Measurements from ENCODE around the gene ESAM.

ESAM gene

DNA sequence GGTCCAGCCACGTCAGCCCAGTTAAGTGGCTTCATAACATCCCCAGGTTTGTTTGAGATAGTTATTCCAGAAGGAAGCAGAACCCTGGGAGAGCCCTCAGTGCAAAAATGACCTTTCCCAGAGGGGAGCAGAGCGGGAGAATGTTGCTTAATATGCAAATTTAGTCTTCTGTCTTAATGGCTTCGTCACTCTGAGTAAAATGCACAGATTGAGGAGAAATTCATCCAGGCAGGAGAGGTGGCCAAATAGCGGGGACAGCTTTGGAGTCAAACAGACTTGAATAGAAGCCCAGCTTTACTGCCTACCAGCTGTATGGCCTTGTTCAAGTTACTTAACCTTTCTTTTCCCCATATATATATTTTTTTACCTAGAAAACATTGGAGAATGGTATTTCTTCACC, 34.6 kb downstream of the ESAM start:
- no peak for DNase-seq

DNA sequence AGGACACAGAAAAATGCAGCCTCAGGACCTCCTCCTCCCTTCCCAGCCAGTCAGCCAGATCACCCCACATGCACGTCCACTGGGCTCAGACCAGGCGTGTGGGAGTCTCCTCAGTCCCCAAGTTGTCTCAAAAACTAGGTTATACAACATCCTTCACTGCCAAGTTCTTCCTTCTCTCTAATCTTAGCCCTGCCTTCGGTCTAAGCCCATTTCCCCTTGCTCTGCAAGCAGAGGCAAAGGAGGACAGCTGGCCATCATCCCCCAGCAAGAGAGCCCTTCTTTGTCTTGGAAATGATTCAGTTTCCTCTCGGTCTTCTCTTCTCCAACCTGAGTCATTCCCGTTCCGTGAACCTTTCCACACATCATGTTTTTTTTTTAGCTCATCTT, 36.4 kb downstream of the ESAM start:
- no peak for DNase-seq

DNA sequence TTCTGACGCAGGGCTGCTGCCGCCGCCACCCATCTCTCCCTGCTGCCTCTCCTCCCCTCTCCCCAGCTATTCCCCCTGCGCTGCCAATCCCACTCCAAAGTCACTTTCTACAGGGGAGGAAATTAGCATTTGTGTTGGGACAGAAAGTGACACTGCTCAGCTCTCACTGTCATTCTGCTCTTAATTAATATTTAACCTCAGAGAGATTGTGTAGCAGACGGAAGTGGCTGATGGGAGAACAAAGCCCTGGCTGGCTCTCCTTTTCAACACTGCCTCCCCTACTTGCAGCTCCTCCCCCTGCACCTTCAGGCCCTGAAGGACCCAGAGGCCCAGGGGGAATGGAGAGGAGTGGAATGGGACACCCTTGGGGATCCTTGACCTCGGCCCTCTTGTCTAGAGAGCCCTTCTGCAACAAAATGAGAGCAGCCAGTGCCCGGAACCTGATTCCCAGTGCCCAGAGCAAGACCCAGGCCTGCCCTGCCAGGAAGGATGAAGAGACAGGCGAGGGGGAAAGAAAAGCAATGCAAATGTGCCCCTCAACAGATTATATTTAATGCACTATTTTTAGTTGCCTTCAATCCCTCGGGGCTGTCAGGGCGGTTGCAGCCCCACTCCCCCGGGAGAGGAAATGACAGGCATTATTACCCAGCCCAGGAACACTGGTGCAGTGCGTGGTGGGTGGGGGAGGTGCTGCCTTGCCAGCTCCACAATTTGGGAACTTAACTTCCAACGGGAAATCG, 36.9 kb downstream of the ESAM start:
- DNase-seq, result no peak

DNA sequence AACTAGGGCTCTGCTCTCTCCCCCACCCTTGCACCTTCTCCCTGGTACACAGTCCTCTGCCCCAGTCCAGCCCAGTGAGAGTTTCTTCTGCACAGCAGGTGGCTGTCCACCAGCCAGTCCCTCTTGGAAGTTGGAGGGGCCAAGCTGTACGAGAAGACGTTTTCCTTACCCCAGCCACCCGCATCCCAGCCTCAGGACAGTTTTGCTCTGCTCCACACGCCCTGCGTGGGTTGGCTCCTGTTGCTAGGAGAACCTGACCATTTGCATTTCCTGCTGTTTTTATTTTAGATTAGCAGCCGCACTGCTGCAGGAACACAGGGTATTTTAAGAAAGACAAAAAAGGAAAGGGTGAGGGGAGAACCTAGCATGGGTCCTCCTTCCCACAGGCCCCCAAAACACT, 39.9 kb downstream of the ESAM start:
- no peak for DNase-seq

DNA sequence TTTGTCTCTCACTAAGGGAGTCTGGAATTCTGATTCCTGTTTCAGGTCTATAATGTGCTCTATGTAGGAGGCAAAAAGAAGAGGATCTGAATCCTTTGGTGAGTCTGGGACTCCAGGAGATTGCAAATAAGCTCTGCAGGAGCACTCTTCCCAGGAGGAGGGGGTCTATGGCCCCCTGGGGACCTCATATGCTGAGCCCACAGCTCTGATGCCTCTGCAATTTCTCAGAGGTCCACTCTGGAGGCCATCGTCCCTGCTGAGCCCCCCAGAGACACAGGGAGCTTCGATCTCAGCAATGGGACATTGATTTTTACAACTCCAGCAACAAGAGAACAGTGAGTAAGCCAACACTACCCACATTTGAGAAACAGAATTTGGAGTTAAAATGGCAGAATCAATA, 42.6 kb downstream of the ESAM start:
- no peak for DNase-seq

DNA sequence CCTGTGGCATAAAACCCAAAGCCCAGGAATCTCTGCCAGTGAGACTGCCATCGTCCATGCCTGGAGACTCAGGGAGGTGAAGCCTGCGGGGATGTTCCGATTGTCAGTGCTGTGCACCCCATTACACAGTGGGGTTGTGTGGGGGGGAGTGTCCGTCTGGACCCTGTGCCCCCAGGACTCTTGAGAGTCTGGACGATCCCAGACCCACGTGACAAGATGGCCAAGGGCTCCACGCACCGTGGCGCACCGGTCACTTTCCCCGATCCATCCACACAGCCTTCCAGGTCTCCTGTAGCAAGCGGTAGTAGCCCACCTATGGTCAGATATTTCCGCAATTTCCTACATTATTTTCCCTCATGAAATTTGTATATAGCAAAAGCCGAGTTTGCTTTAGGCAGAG, 43.3 kb downstream of the ESAM start:
- DNase-seq, result no peak

DNA sequence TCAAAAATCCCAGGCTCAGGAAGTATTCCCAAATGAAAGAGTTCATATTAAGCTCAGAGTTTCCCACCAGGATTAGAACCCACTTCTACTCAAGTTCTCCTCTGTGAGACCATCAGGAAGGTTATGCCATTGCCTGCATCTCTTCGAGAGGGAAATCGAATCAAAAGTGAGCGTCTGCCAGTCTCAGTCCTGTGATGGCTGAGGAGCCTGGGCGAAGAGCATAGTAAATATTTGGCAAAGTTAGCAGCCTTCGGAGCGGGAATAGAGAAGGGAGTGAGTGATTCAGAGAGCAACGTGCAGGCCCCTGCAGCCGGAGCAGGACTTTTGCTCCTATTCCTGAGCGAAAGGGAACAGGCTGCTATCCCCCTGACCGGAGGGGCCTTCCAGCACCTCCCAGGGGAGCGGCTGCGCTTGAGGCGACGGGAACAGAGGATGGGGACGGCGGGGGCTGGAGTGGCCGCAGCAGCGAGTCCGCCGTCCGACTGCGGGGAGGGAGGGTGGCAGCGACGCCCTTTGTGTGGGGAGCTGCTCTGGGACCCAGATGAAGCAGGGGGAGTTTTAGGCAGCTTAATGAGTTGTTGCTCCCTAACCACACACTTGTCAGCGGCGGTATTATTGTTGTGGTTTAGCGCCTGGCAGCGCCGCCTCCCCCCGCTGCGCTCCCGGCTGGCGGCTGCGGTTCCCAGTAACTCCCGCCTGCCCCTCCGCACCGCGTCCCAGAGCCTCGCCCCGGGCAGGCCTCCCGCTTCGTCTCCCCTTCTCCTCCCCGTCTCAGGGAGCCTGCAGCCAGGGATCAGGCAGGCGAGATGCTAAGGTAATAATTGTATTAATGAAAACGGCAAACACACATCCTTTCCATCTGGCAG, 44.1 kb downstream of the ESAM start:
- peak; percentile 33 for DNase-seq

DNA sequence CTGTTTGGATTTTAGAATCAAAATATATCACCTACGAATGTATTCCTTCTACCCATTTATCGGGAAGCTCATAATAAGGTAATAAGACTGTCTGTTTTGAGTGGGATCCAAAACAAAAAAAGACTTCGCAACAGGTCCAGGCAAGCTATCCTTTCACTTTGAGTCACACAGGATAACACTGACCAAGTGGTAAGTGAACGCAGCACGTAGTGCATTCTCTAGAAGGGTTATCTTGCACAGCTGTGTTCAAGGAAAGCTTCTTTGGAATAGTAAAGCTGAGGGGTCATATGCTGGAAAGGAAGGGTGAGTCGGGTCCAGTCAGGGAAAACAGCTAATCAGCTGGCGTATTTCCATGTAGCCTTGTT, 44.7 kb downstream of the ESAM start:
- DNase-seq, result no peak

DNA sequence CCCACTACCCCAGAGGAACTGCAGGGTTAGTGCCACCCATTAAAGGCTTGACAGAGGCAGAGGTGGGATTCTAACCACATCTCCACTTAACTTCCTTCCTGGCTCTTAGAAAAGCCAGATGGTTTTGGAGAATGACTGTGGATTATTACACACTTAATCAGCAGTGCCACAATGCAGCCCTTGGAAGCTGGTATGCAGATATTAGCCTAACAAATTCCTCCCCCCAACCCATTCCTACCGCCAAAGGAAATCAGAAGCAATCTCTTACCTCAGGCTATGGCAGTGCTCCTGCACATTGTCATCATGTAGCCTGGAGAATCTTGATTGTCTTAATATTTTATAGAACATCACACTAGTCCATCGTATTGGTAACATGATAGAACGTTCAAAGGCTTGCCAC, 45.5 kb downstream of the ESAM start:
- DNase-seq, result no peak

DNA sequence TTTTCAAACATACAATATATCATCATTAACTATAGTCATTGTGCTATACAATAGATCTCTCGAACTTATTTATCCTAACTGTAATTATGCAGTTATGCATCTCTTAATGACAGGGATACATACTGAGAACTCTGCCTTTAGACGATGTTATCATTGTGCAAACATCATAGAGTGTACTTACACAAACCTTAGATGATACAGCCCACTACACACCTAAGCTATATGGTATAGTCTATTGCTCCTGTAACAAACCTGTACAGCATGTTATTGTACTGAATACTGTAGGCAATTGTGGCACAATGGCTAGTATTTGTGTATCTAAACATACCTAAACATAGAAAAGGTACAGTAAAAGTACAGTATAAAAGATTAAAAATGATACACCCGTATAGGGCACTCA, 49.7 kb downstream of the ESAM start:
- DNase-seq, result no peak

DNA sequence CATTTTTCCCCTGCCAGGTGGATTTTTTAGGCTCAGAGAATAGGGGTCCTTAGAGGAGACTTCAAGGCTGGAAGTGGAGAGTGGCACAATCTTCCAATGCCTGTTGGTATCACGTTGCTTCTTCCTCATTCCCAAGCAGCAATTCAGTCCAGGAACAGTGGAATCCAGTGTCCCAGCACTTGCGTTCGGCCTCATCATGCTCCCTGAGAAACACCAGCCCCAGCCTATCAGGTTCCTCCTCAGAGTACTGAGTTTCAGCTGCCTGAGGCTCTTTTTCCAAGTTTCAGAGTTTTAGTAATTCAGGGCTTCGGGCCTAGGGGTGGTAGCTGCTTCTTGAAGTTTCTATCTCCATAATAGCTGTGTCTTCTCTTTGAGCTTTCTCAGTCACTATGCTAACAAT, 54.3 kb downstream of the ESAM start:
- DNase-seq, result no peak
